NCI-H2227 (cell line): ENCODE results near the gene DISC1.
A peak's percentile ranks its signal among the peaks of the same experiment; 100 is the strongest.

Experiments
- DNase-seq: peaks from one replicate; lab custom pipeline; 2025; ENCODE audit not compliant: unreplicated experiment; lab: John Stamatoyannopoulos, UW

The DISC1 gene

GRCh38 chr1:232018231-232019025 is 391.8 kb downstream of the DISC1 start:
- no peak for DNase-seq

GRCh38 chr1:232019026-232019340 is 392.4 kb downstream of the DISC1 start:
- no peak for DNase-seq

GRCh38 chr1:232020352-232020751 is 393.8 kb downstream of the DISC1 start:
- no peak for DNase-seq

GRCh38 chr1:232029315-232029714 is 402.7 kb downstream of the DISC1 start:
- DNase-seq = no peak

GRCh38 chr1:232031156-232031555 is 404.6 kb downstream of the DISC1 start:
- no peak for DNase-seq

- DNase-seq = peak; percentile 48
Measured at GRCh38 chr1:232033285-232033684, 406.7 kb downstream of the DISC1 start.

- no peak for DNase-seq
Measured at GRCh38 chr1:232034556-232034955, 408.0 kb downstream of the DISC1 start.

- peak; percentile 4 for DNase-seq
Measured at GRCh38 chr1:232036181-232036933, 409.8 kb downstream of the DISC1 start.

- no peak for DNase-seq
Measured at GRCh38 chr1:232037774-232038388, 411.3 kb downstream of the DISC1 start.

- DNase-seq = no peak
Measured at GRCh38 chr1:232038706-232039677, 412.4 kb downstream of the DISC1 start.

- no peak for DNase-seq
Measured at GRCh38 chr1:232040260-232040659, 413.7 kb downstream of the DISC1 start.

GRCh38 chr1:232044728-232045127 is 418.1 kb downstream of the DISC1 start:
- DNase-seq = no peak

- DNase-seq = peak; percentile 51
Measured at GRCh38 chr1:232045139-232045994, 418.8 kb downstream of the DISC1 start.

GRCh38 chr1:232046451-232047306 is 420.1 kb downstream of the DISC1 start:
- DNase-seq = no peak

GRCh38 chr1:232047473-232047872 is 420.9 kb downstream of the DISC1 start:
- DNase-seq = no peak

GRCh38 chr1:232048481-232048880 is 421.9 kb downstream of the DISC1 start:
- no peak for DNase-seq

- no peak for DNase-seq
Measured at GRCh38 chr1:232049335-232049734, 422.7 kb downstream of the DISC1 start.

GRCh38 chr1:232057217-232057895 is 430.8 kb downstream of the DISC1 start:
- DNase-seq = peak; percentile 68
